Limb (tissue), 2 donors: Measurements from ENCODE around the gene ECT2.
A peak's percentile ranks its signal among the peaks of the same experiment; 100 is the strongest.
"Not testable (repeated sequence)": the region's sequence is repeated elsewhere in the genome, so short reads cannot be mapped to it uniquely, and the experiment has no call there.

Source experiments
- DNase-seq, 2 donors: peaks; one replicate each; pipeline ENCODE4 v3.0.0-alpha.2; 2016; ENCODE audit errors: extremely low spot score in 2 of 2

ECT2 gene

DNA sequence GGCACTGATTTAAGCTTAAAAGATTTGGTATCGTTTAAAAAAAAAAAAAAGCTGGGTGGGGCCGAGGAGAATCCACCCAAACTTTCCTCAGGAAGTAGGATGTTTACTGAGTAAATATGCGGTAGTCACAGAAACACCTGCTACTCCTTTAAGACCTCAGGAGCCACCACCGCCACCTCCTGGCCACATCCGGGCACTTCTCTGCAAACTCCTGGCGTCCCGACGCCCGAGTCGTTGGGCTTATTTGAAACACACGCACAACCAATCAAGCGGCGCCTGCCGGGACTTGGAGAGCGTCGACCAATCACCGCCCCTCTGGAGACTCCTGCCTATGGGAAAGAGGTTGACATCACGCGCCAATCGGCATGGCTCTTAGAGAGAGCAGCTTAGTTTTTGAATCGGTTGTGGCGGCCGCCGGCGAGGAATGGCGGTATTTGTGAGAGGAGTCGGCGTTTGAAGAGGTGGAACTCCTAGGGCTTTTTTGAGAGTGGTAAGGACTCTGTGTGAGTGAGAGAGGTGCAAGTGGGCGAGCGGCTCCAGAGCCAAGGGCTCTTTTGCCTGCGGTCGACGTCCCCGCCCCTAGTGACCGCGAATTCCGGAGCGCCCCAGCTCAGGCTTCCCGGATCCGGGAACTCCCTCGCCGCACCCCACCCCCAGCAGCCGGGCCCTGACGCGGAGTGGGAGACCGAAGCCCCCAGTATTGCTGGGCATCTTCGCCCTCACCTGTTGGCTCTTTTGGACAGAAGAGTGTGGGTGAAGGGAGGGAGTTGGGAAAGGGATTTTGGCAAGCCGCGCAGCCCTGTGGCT lies at the start of gene ECT2:
Gene ECT2, plus strand, starts transcription at position 359 of the 807 bp plus-strand sequence. CDS start 3,805 bp downstream, outside the sequence.
- DNase-seq: peak; percentile 97 to 99

- no peak for DNase-seq
Measured at GRCh38 chr3:172700936-172701455, 49.5 kb upstream of the ECT2 start.

- no peak for DNase-seq
Measured at GRCh38 chr3:172701751-172702150, 48.8 kb upstream of the ECT2 start.

DNA sequence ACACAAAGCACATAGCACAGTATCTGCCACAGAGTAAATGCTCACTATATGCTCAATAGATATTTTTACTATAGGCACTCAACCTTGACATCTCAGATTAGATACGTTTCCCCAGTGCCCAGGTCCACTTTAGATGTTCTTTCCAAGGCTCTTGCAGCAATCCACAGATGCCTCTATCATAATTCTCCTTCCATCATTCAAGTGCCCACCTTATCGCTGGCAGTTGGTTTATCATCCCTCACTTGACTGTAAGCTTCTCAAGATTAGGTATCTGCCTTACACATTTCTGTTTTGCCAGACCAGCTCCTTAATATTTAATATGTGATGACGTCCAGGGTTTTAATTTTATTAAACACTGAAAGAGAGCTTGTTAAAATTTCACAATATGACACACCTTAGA lies 48.3 kb upstream of the ECT2 start:
- DNase-seq: no peak

- DNase-seq: not testable (repeated sequence)
Measured at GRCh38 chr3:172702731-172703130, 47.8 kb upstream of the ECT2 start.

GRCh38 chr3:172704001-172704400 lies 46.5 kb upstream of the ECT2 start:
- no peak for DNase-seq

DNA sequence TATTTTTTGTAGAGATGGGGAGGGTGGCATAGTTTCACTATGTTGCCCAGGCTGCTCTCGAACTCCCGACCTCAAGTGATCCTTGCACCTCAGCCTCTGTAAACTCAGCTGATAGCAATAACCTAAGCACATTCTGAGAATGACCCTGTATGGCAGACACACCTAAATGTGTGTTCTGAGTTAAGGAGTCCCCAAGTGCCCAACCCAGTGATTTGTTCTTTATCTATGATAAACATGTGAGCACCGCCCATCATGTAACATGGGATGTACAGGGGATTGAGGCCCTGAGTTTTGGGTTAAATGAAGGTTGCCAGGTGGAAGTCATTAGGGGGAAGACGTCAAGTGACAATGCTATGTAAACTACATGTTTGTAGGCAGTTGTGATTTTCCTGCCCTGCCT lies 45.4 kb upstream of the ECT2 start:
- no peak for DNase-seq

- DNase-seq: no peak
Measured at GRCh38 chr3:172707030-172707429, 43.5 kb upstream of the ECT2 start.

DNA sequence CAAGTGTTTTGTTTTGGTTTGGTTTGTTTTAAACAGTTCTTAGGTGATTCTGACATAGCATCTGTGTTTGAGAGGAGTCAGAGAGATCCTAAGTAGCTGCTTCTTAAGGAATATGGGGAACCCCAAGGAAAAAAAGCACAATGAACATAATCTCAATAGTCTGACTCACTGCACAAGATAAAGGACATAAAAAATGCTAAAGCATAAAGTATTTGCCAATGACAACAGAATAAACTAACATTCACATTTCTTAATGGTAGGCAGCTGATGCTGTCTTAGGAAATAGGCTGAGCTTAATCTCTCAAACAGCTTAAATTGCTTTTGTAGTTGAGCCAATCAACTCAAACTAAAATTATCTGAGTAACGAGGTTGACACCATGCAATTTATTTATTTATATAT lies 42.6 kb upstream of the ECT2 start:
- DNase-seq: no peak

- no peak for DNase-seq
Measured at GRCh38 chr3:172708921-172709773, 41.4 kb upstream of the ECT2 start.

GRCh38 chr3:172709774-172710663 lies 40.5 kb upstream of the ECT2 start:
- peak in 1 of 2 donors; percentile 56 for DNase-seq

GRCh38 chr3:172710664-172711453 lies 39.7 kb upstream of the ECT2 start, which contains the start of gene NCEH1:
Gene NCEH1, minus strand, starts transcription at chr3:172711067. Its CDS starts 83 bp downstream, at chr3:172710984.
- DNase-seq: peak; percentile 83 to 89

- no peak for DNase-seq
Measured at GRCh38 chr3:172711454-172711795, 39.1 kb upstream of the ECT2 start.

- DNase-seq: no peak
Measured at GRCh38 chr3:172713316-172713715, 37.2 kb upstream of the ECT2 start.

GRCh38 chr3:172716476-172716875 lies 34.0 kb upstream of the ECT2 start:
- no peak for DNase-seq

- no peak for DNase-seq
Measured at GRCh38 chr3:172717493-172718088, 32.9 kb upstream of the ECT2 start.

DNA sequence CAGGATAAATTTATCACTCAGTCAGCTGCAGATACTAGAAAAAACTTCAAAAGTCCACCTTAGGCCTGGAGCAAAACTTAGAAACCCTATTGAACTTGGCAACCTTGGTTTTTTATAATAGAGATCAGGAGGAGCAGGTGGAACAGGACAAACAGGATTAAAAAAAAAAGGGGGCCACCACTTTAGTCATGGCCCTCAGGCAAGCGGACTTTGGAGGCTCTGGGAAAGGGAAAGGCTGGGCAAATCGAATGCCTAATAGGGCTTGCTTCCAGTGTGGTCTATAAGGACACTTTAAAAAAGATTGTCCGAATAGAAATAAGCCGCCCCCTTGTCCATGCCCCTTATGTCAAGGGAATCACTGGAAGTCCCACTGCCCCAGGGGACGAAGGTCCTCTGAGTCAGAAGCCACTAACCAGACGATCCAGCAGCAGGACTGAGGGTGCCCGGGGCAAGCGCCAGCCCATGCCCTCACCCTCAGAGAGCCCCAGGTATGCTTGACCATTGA lies 27.9 kb upstream of the ECT2 start:
- DNase-seq: not testable (repeated sequence)

GRCh38 chr3:172726380-172726779 lies 24.1 kb upstream of the ECT2 start:
- DNase-seq: no peak

DNA sequence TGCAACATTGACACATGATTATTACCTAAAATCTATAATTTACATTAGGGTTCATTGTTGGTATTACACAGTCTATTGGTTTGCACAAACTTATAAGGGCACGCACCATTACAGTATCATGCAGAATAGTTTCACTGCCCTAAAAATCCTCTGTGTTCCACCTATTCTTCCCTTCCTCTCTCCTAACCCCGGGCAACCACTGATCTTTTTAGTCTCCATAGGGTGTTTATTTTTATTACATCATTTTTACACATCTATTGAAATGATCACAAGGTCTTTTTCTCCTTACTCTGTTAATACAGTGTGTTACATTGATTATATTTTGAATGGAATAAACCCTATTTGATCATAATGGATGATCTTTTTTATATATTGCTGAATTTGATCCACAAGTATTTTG lies 15.5 kb upstream of the ECT2 start:
- DNase-seq: no peak

DNA sequence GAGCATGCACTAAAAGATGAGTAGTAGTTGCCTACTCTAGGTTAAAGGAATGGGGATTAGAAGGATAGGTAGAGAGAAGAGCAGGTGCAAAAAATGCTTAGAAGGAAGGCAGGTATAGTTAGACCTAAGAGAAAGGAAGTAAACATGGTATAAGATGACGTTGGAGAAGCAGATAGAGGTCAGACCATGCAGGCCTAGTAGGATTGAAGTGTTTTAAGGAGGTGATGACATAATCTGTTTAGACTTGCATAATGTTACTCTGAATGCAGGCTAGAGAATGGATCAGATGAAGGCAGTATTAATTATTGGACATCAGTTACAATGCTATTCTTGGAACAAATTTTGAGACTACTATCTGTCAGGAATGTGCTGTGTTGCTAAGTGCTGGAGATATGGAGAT lies 11.1 kb upstream of the ECT2 start:
- no peak for DNase-seq
